Mesenchymal stem cell (in vitro differentiated cells and primary cell): ENCODE data around the gene RPS27L.

Experiments
- DNase-seq: peaks from one replicate; pipeline ENCODE4 v3.0.0-alpha.2; 2013
- H2AFZ ChIP-seq: one replicate; pipeline ENCODE4 v1.6.1; 2013; ENCODE audit warnings: low read depth, mild to moderate bottlenecking, control low read depth, inconsistent platforms, low read length, moderate library complexity
- H2AK5ac ChIP-seq: 2 replicates; pipeline ENCODE4 v1.6.1; 2013; ENCODE audit warnings: low read length, moderate library complexity, mild to moderate bottlenecking, inconsistent platforms; ENCODE audit not compliant: severe bottlenecking
- H2BK120ac ChIP-seq: one replicate; pipeline ENCODE4 v1.6.1; 2013; ENCODE audit warnings: low read depth, mild to moderate bottlenecking, inconsistent platforms, low read length, moderate library complexity
- H2BK12ac ChIP-seq, 2 experiments: one replicate each; pipeline ENCODE4 v1.6.1; 2013; ENCODE audit warnings: inconsistent platforms in 2 of 2, low read length in 2 of 2, mild to moderate bottlenecking in 2 of 2, moderate library complexity in 2 of 2, control low read depth in 1 of 2
- H2BK15ac ChIP-seq: one replicate; pipeline ENCODE4 v1.6.1; 2013; ENCODE audit warnings: mild to moderate bottlenecking, low read depth, inconsistent platforms; ENCODE audit not compliant: poor library complexity, severe bottlenecking
- H2BK5ac ChIP-seq: 2 replicates; pipeline ENCODE4 v1.6.1; 2013; ENCODE audit warnings: low read depth, mild to moderate bottlenecking, low read length, control low read depth, inconsistent platforms; ENCODE audit not compliant: poor library complexity, severe bottlenecking
- H3K14ac ChIP-seq, 2 experiments: one replicate each; pipeline ENCODE4 v1.6.1; 2013; ENCODE audit warnings: inconsistent platforms in 2 of 2, low read length in 2 of 2, control low read depth in 1 of 2, mild to moderate bottlenecking in 1 of 2, moderate library complexity in 1 of 2
- H3K18ac ChIP-seq, 2 experiments: one replicate each; pipeline ENCODE4 v1.6.1; 2013; ENCODE audit warnings: inconsistent platforms in 2 of 2, low read length in 2 of 2, control low read depth in 1 of 2, low read depth in 1 of 2, mild to moderate bottlenecking in 1 of 2
- H3K23ac ChIP-seq, 2 experiments: one replicate each; pipeline ENCODE4 v1.6.1; 2013; ENCODE audit warnings: inconsistent platforms in 2 of 2, low read length in 2 of 2, mild to moderate bottlenecking in 2 of 2, moderate library complexity in 2 of 2, control low read depth in 1 of 2
- H3K27ac ChIP-seq: 2 replicates; pipeline ENCODE4 v1.5.1; 2013; ENCODE audit warnings: mild to moderate bottlenecking, moderate library complexity, low read length, control low read depth, inconsistent platforms; ENCODE audit not compliant: poor library complexity, severe bottlenecking
- H3K27me3 ChIP-seq, 2 experiments: 2 replicates each; pipeline versions ENCODE4 v1.6.1 to v1.7.0; 2013; ENCODE audit warnings: low read length in 2 of 2, mild to moderate bottlenecking in 2 of 2, moderate library complexity in 2 of 2, control low read depth in 1 of 2, inconsistent platforms in 1 of 2; ENCODE audit not compliant: control insufficient read depth in 1 of 2, insufficient read depth in 1 of 2
- H3K36me3 ChIP-seq, 2 experiments: 2 replicates each; pipeline versions ENCODE4 v1.6.1 to v1.7.0; 2013; ENCODE audit warnings: low read length in 2 of 2, control low read depth in 1 of 2, inconsistent platforms in 1 of 2, low read depth in 1 of 2, mild to moderate bottlenecking in 1 of 2; ENCODE audit not compliant: insufficient read depth in 2 of 2, control insufficient read depth in 1 of 2
- H3K4ac ChIP-seq, 2 experiments: one replicate each; pipeline ENCODE4 v1.6.1; 2013; ENCODE audit warnings: inconsistent platforms in 2 of 2, low read length in 2 of 2, mild to moderate bottlenecking in 2 of 2, moderate library complexity in 2 of 2, control low read depth in 1 of 2, low read depth in 1 of 2
- H3K4me1 ChIP-seq: 2 replicates; pipeline ENCODE4 v1.6.1; 2013; ENCODE audit warnings: low read depth, low read length, control low read depth; ENCODE audit not compliant: control insufficient read depth, insufficient read depth
- H3K4me2 ChIP-seq: 2 replicates; pipeline ENCODE4 v1.6.1; 2013; ENCODE audit warnings: low read length, mild to moderate bottlenecking, inconsistent platforms; ENCODE audit not compliant: poor library complexity, severe bottlenecking
- H3K4me3 ChIP-seq, 2 experiments: 2 replicates each; pipeline versions ENCODE4 v1.5.1 to v1.7.0; 2013; ENCODE audit warnings: low read length in 2 of 2, mild to moderate bottlenecking in 2 of 2, control low read depth in 1 of 2, low read depth in 1 of 2; ENCODE audit not compliant: insufficient read depth in 1 of 2
- H3K79me1 ChIP-seq: replicated peaks from 2 replicates; pipeline ENCODE4 v1.6.1; 2013; ENCODE audit warnings: mild to moderate bottlenecking, control low read depth, low read length, inconsistent platforms; ENCODE audit not compliant: poor library complexity, severe bottlenecking
- H3K9ac ChIP-seq: 2 replicates; pipeline ENCODE4 v1.7.0; 2013; ENCODE audit warnings: mild to moderate bottlenecking, low read length, moderate library complexity
- H3K9me3 ChIP-seq: 2 replicates; pipeline ENCODE4 v1.7.0; 2013; ENCODE audit warnings: mild to moderate bottlenecking, low read length; ENCODE audit not compliant: control insufficient read depth
- H4K8ac ChIP-seq: one replicate; pipeline ENCODE4 v1.6.1; 2013; ENCODE audit warnings: inconsistent platforms, mild to moderate bottlenecking, low read length, moderate library complexity
- H4K91ac ChIP-seq: one replicate; pipeline ENCODE4 v1.6.1; 2013; ENCODE audit warnings: mild to moderate bottlenecking, low read length, inconsistent platforms
- WGBS: methylation state at CpG from one replicate; pipeline ENCODE4 v1.1.7; 2013; ENCODE audit warnings: mixed read lengths; 5-methylcytosine and 5-hydroxymethylcytosine counted together

Gene RPS27L

DNA sequence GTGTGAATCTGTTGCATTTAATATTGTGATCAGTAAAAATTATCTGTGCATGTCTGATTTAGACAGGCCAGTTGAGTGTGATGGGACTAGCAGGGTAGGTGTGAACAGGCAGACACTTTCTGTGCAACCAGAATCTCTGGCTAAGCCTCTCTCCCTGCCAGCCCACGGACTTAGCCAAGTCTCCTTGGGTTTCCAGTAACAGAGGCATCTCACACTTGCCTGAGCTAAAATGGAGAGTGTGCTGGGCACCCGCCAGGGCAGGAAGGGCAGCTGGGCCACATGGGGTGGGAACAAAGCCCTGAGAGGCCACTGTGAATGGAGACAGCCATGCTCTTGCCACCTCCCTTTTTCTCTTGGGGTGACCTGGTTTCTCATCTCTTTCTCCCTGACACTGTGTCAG, 12.5 kb upstream of the RPS27L start:
- Histone ChIP-seq H3K27me3 (no peaks in the 10 kb centered on the region), H3K4me2 (no peak overlapping the region), H3K18ac (no peak overlapping the region), H3K79me1 (no peaks in the 10 kb centered on the region), H2BK12ac (no peak overlapping the region), H2BK120ac (no peak overlapping the region), H3K4ac (no peak overlapping the region), H2AK5ac (no peak overlapping the region), H3K27ac (no peak overlapping the region), H4K8ac (no peak overlapping the region), H3K9me3 (no peaks in the 10 kb centered on the region), H3K36me3 (no peaks in the 10 kb centered on the region), H3K4me1 (peaks cover 3% of the 10 kb centered on the region), H4K91ac (no peak overlapping the region), H3K23ac (no peak overlapping the region), H2AFZ (no peak overlapping the region), H2BK15ac (no peak overlapping the region), H3K4me3 (no peak overlapping the region), H3K14ac (no peak overlapping the region), H2BK5ac (no peak overlapping the region), H3K9ac (no peak overlapping the region)
- 92% methylated on average over 2 of the region's 2 CpGs for WGBS
- no peak for DNase-seq

DNA sequence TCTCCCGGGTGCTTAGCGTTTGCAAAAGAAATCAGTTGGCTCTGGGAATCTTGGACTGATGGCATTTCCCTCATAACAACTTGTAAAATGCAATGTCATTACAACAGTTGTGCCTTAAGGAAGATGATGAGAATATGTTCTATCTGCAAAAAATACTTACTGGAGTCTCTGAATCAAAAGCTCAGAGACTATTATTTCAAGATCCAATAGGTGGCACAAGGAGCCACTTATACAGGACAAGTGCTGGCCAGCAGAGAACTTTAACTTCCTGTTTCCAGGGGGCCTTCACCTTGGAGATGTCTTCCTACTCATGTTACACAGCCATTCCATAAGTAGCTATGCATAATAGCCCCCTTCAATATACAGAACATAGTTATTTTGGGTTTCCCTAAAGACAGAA, 8.9 kb upstream of the RPS27L start:
- no peak overlapping the region for H3K23ac ChIP-seq
- H2BK12ac ChIP-seq, result no peak overlapping the region
- no peak overlapping the region for H3K18ac ChIP-seq
- no peaks in the 10 kb centered on the region for H3K36me3 ChIP-seq
- H4K8ac ChIP-seq, result no peak overlapping the region
- H2AFZ ChIP-seq, result no peak overlapping the region
- no peaks in the 10 kb centered on the region for H3K79me1 ChIP-seq
- peaks cover 1% of the 10 kb centered on the region for H3K4me1 ChIP-seq
- H3K4me3 ChIP-seq, result no peak overlapping the region
- no peak overlapping the region for H2AK5ac ChIP-seq
- H3K9ac ChIP-seq, result no peak overlapping the region
- H2BK5ac ChIP-seq, result no peak overlapping the region
- H2BK120ac ChIP-seq, result no peak overlapping the region
- no peak overlapping the region for H3K4me2 ChIP-seq
- no peak overlapping the region for H2BK15ac ChIP-seq
- no peak overlapping the region for H3K14ac ChIP-seq
- WGBS, result 67% methylated on average over 2 of the region's 2 CpGs
- H3K27me3 ChIP-seq, result no peaks in the 10 kb centered on the region
- no peak for DNase-seq
- H3K4ac ChIP-seq, result no peak overlapping the region
- H3K27ac ChIP-seq, result no peak overlapping the region
- no peaks in the 10 kb centered on the region for H3K9me3 ChIP-seq
- no peak overlapping the region for H4K91ac ChIP-seq

- Histone ChIP-seq H2BK5ac (no peak overlapping the region), H3K27ac (no peak overlapping the region), H3K4ac (no peak overlapping the region), H3K4me2 (no peak overlapping the region), H3K23ac (no peak overlapping the region), H3K36me3 (no peaks in the 10 kb centered on the region), H2BK120ac (no peak overlapping the region), H3K18ac (peak overlapping the region in 1 of 2 experiments; percentile 34), H2BK15ac (no peak overlapping the region), H2AK5ac (no peak overlapping the region), H2AFZ (no peak overlapping the region), H3K4me3 (no peak overlapping the region), H3K9me3 (no peaks in the 10 kb centered on the region), H3K9ac (no peak overlapping the region), H3K4me1 (peaks cover 1% of the 10 kb centered on the region), H3K27me3 (no peaks in the 10 kb centered on the region), H4K8ac (no peak overlapping the region), H3K14ac (no peak overlapping the region), H2BK12ac (peak overlapping the region in 1 of 2 experiments; percentile 50), H4K91ac (no peak overlapping the region), H3K79me1 (no peaks in the 10 kb centered on the region)
- WGBS, result 94% methylated on average over 5 of the region's 6 CpGs
- no peak for DNase-seq
Observed at GRCh38 chr15:63165166-63165859, 8.0 kb upstream of the RPS27L start.

DNA sequence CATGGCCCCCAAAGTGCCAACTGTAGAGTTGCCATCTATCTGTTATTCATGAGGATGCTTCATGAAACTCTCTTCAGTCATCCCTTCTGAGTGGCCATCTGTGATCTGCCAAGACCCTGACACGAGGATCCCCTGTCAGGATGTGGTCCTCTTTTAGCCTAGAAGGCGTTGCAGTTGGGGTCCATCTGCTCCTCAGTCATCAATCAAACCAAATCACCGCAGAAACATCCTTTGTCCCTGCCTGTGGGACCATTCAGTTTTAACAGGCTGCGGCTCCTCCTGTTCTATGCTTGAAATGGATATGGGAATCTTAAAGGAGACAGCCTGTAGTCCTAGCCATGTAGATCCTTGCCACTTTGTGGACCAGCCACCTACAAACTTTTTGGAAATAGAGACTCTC, 5.9 kb upstream of the RPS27L start:
- H3K9ac ChIP-seq, result no peak overlapping the region
- WGBS, result 93% methylated on average over 4 of the region's 4 CpGs

More for the DNA sequence above, 5.9 kb upstream of the RPS27L start:
- Histone ChIP-seq H2BK15ac (no peak overlapping the region), H3K4ac (peak overlapping the region in 1 of 2 experiments; percentile 37), H3K18ac (no peak overlapping the region), H3K27me3 (no peaks in the 10 kb centered on the region), H2BK12ac (no peak overlapping the region), H3K36me3 (no peaks in the 10 kb centered on the region), H4K8ac (no peak overlapping the region), H2AFZ (no peak overlapping the region), H3K4me1 (peaks cover 2% of the 10 kb centered on the region), H2AK5ac (no peak overlapping the region), H3K14ac (no peak overlapping the region), H3K4me3 (no peak overlapping the region), H2BK5ac (no peak overlapping the region), H3K9me3 (no peaks in the 10 kb centered on the region), H3K4me2 (no peak overlapping the region), H3K27ac (no peak overlapping the region), H3K79me1 (peaks cover 4% of the 10 kb centered on the region), H3K23ac (no peak overlapping the region), H2BK120ac (no peak overlapping the region), H4K91ac (no peak overlapping the region)
- no peak for DNase-seq
